GM23338 (cell line): Measurements from ENCODE around the gene B3GNT3. TPM values are rescaled to one million over a fixed set of nuclear protein-coding genes. Genes with fewer than 3 reads are reported as not detected.

Experiments used
- ATAC-seq: fragments of 200-7000 bp; cut with Tn5 transposase; 3 replicates; pipeline ENCODE4 v1.9.1; 2020
- DNase-seq: peaks from one replicate; pipeline ENCODE4 v3.0.0-alpha.2; 2015; ENCODE audit warnings: low spot score
- H2AFZ ChIP-seq: fragments of 200-600 bp; sonication (generic); 2 replicates; pipeline ENCODE4 v1.8.0; 2016; ENCODE audit warnings: antibody characterized with exemption, mild to moderate bottlenecking, moderate library complexity
- H3F3A ChIP-seq: fragments of 200-600 bp; sonication (generic); replicated peaks from 2 replicates; pipeline ENCODE4 v1.8.0; 2017; ENCODE audit warnings: antibody characterized with exemption, mixed run types, low read depth
- H3K27ac ChIP-seq: fragments of 200-600 bp; sonication (generic); 2 replicates; pipeline ENCODE4 v1.6.1; 2016; ENCODE audit warnings: low read depth
- H3K27me3 ChIP-seq: fragments of 200-600 bp; sonication (generic); 2 replicates; pipeline ENCODE4 v1.8.0; 2016; ENCODE audit warnings: mild to moderate bottlenecking, mixed run types, moderate library complexity; ENCODE audit not compliant: insufficient read depth
- H3K36me3 ChIP-seq: fragments of 200-600 bp; sonication (generic); 2 replicates; pipeline ENCODE4 v1.8.0; 2016; ENCODE audit warnings: mild to moderate bottlenecking; ENCODE audit not compliant: insufficient read depth
- H3K4me1 ChIP-seq: fragments of 200-600 bp; sonication (generic); 2 replicates; pipeline ENCODE4 v1.8.0; 2016; ENCODE audit warnings: mild to moderate bottlenecking, moderate library complexity; ENCODE audit not compliant: insufficient read depth
- H3K4me2 ChIP-seq: fragments of 200-600 bp; sonication (generic); 2 replicates; pipeline ENCODE4 v1.7.1; 2017; ENCODE audit warnings: mixed run types
- H3K4me3 ChIP-seq: fragments of 200-600 bp; sonication (generic); 2 replicates; pipeline ENCODE4 v1.6.1; 2016; ENCODE audit warnings: mixed run types
- H3K79me2 ChIP-seq: fragments of 200-600 bp; sonication (generic); replicated peaks from 2 replicates; pipeline ENCODE4 v1.8.0; 2017; ENCODE audit warnings: mild to moderate bottlenecking; ENCODE audit not compliant: insufficient read depth
- H3K9me2 ChIP-seq: fragments of 200-600 bp; sonication (generic); 2 replicates; pipeline ENCODE4 v1.8.0; 2017; ENCODE audit not compliant: insufficient read depth
- H4K20me1 ChIP-seq: fragments of 200-600 bp; sonication (generic); replicated peaks from 2 replicates; pipeline ENCODE4 v1.8.0; 2017; ENCODE audit warnings: mild to moderate bottlenecking; ENCODE audit not compliant: insufficient read depth
- H3K27ac Mint-ChIP-seq: 2 replicates; pipeline ENCODE4 v1.8.0; 2020; ENCODE audit warnings: inconsistent platforms, mild to moderate bottlenecking, moderate library complexity, mixed read lengths
- H3K27me3 Mint-ChIP-seq: 3 replicates; pipeline ENCODE4 v1.8.0; 2022; ENCODE audit warnings: low read depth, mild to moderate bottlenecking, moderate library complexity, mixed read lengths, inconsistent platforms; ENCODE audit not compliant: insufficient read depth, poor library complexity
- H3K36me3 Mint-ChIP-seq: 3 replicates; pipeline ENCODE4 v1.8.0; 2021; ENCODE audit warnings: low read depth, mild to moderate bottlenecking, inconsistent platforms, moderate library complexity, mixed read lengths
- H3K4me1 Mint-ChIP-seq: 3 replicates; pipeline ENCODE4 v1.8.0; 2020; ENCODE audit warnings: mild to moderate bottlenecking, inconsistent platforms, mixed read lengths
- H3K4me3 Mint-ChIP-seq: 3 replicates; pipeline ENCODE4 v1.8.0; 2021; ENCODE audit warnings: moderate library complexity, mild to moderate bottlenecking, inconsistent platforms, mixed read lengths
- H3K9me3 Mint-ChIP-seq: 3 replicates; pipeline ENCODE4 v1.8.0; 2020; ENCODE audit warnings: moderate library complexity, mild to moderate bottlenecking, inconsistent platforms, mixed read lengths
- CTCF ChIP-seq, 2 experiments: fragments of 200-600 bp in 1 of 2; sonication (generic) in 1 of 2; conservative IDR thresholded peaks; 2 replicates each; pipeline versions ENCODE4 v1.5.1 to v1.6.1; 2016 to 2017; ENCODE audit warnings: antibody characterized with exemption in 2 of 2, low read depth in 2 of 2, mild to moderate bottlenecking in 2 of 2, moderate library complexity in 1 of 2
- ETS1 ChIP-seq: IDR thresholded peaks from 2 replicates; pipeline ENCODE4 v1.6.1; 2016; ENCODE audit warnings: antibody characterized with exemption
- EZH2 ChIP-seq: fragments of 200-600 bp; sonication (generic); IDR thresholded peaks from one replicate; pipeline ENCODE4 v1.8.0; 2017; ENCODE audit warnings: antibody characterized with exemption, mild to moderate bottlenecking, low read depth; ENCODE audit not compliant: unreplicated experiment
- EZH2phosphoT487 ChIP-seq: fragments of 200-600 bp; sonication (generic); IDR thresholded peaks from one replicate; pipeline ENCODE4 v1.8.1; 2018; ENCODE audit warnings: antibody characterized with exemption; ENCODE audit not compliant: unreplicated experiment
- NANOG ChIP-seq: IDR thresholded peaks from 2 replicates; pipeline ENCODE4 v1.6.1; 2016; ENCODE audit warnings: antibody characterized with exemption, borderline replicate concordance
- POLR2AphosphoS5 ChIP-seq: IDR thresholded peaks from 2 replicates; pipeline ENCODE4 v1.6.1; 2016; ENCODE audit warnings: antibody characterized with exemption, low read depth
- STAT1 ChIP-seq: IDR thresholded peaks from one replicate; pipeline ENCODE4 v1.6.1; 2016; ENCODE audit warnings: antibody characterized with exemption; ENCODE audit not compliant: unreplicated experiment
- ZNF114 ChIP-seq: fragments of 250-450 bp; sonication (Bioruptor Pico); IDR thresholded peaks from 2 replicates; pipeline ENCODE4 v1.5.0; 2020; ENCODE audit warnings: mild to moderate bottlenecking, moderate library complexity
- ZNF331 ChIP-seq: fragments of 250-450 bp; sonication (Bioruptor Pico); IDR thresholded peaks from 2 replicates; pipeline ENCODE4 v1.5.0; 2020; ENCODE audit warnings: low read depth, mild to moderate bottlenecking, moderate library complexity
- ZNF462 ChIP-seq: fragments of 250-450 bp; sonication (Bioruptor Pico); IDR thresholded peaks from 2 replicates; pipeline ENCODE4 v1.5.0; 2020; ENCODE audit warnings: mild to moderate bottlenecking, moderate library complexity
- polyA plus RNA-seq: library from polyadenylated mRNA; unstranded; fragments of >200 nt; fragmentation: Nextera tagmentation; extraction: Ambion mirVana; gene quantifications from 2 replicates; pipeline ENCODE4 v1.2.1, GENCODE V29; 2016
- total RNA-seq: library from RNA; depleted of rRNA; stranded (reverse); fragments of >200 nt; shearing (Covaris generic); gene quantifications from 2 replicates; pipeline ENCODE4 v1.2.3, GENCODE V29; 2014

Gene B3GNT3
- total and polyA plus RNA-seq, 2 experiments from 2014 or later: 0.99 to 1.9 TPM

- no peak overlapping the region for H3K27ac Mint-ChIP-seq
Measured at GRCh38 chr19:17765069-17765618, 29.8 kb upstream of the B3GNT3 start.

GRCh38 chr19:17766543-17767131 lies 28.3 kb upstream of the B3GNT3 start:
- Mint-ChIP-seq H3K27ac (no peak overlapping the region), H3K27me3 (peaks cover 12% of the 10 kb centered on the region), H3K4me1 (peaks cover 5% of the 10 kb centered on the region; the same call in 2 of the 3 replicates), H3K36me3 (no peaks in the 10 kb centered on the region; the same call in 1 of the 3 replicates), H3K9me3 (no peaks in the 10 kb centered on the region; the same call in 2 of the 3 replicates), H3K4me3 (peak overlapping the region; percentile 55)
- Histone ChIP-seq H3K9me2 (no peaks in the 10 kb centered on the region), H3K27me3 (no peaks in the 10 kb centered on the region), H3K36me3 (no peaks in the 10 kb centered on the region), H3K27ac (no peak overlapping the region), H3K4me1 (no peaks in the 10 kb centered on the region), H3F3A (0 out of 2 replicates have a peak, but pooled peaks cover 4% of the 10 kb centered on the region), H3K4me3 (no peak overlapping the region), H2AFZ (no peak overlapping the region), H3K4me2 (peak overlapping the region; percentile 45; the same call in 1 of the 2 replicates), H4K20me1 (no peaks in the 10 kb centered on the region; the same call in 1 of the 2 replicates), H3K79me2 (no peaks in the 10 kb centered on the region)
- ATAC-seq (peak; percentile 83), DNase-seq (peak; percentile 95)
- TF ChIP-seq EZH2phosphoT487 (no peak), EZH2 (no peak), STAT1 (no peak), ZNF114 (no peak), POLR2AphosphoS5 (no peak), NANOG (no peak), CTCF (conservative IDR thresholded peaks at IDR 0.05; ENCODE audit: low read depth in 2 of 2) (peak; percentile 85 to 99), ZNF462 (CRISPR knock-in tag) (no peak), ZNF331 (CRISPR knock-in tag) (no peak)

More at GRCh38 chr19:17765069-17765618, 29.8 kb upstream of the B3GNT3 start:
- no peak overlapping the region for H3K4me3 Mint-ChIP-seq
- Histone ChIP-seq H4K20me1 (no peaks in the 10 kb centered on the region; the same call in 1 of the 2 replicates), H3K27me3 (no peaks in the 10 kb centered on the region), H3K27ac (no peak overlapping the region), H3F3A (0 out of 2 replicates have a peak, but pooled peaks cover 4% of the 10 kb centered on the region), H3K79me2 (no peaks in the 10 kb centered on the region), H2AFZ (no peak overlapping the region), H3K4me2 (no peak overlapping the region), H3K4me1 (no peaks in the 10 kb centered on the region), H3K9me2 (no peaks in the 10 kb centered on the region), H3K36me3 (no peaks in the 10 kb centered on the region), H3K4me3 (no peak overlapping the region)
- ATAC-seq: no peak
- H3K36me3 Mint-ChIP-seq: no peaks in the 10 kb centered on the region; the same call in 1 of the 3 replicates
- no peaks in the 10 kb centered on the region; the same call in 2 of the 3 replicates for H3K9me3 Mint-ChIP-seq
- DNase-seq: no peak
- peaks cover 5% of the 10 kb centered on the region; the same call in 2 of the 3 replicates for H3K4me1 Mint-ChIP-seq
- peaks cover 12% of the 10 kb centered on the region for H3K27me3 Mint-ChIP-seq
- no peak for TF ChIP-seq ETS1
